ENCODE results near the gene LGR6. TPM values are rescaled to one million over a fixed set of nuclear protein-coding genes. Genes with fewer than 3 reads are reported as not detected.

Gene LGR6
- total and polyA plus RNA-seq, 2 of the 8 experiments (the other 6 are each of a cell fraction or from before 2014, with no cell fraction given), result 0.50 to 1.0 TPM

GRCh38 chr1:202248861-202249260 is 55.3 kb downstream of the LGR6 start:
- H3K79me2 ChIP-seq (ENCODE audit: control insufficient read depth in 1 of 2, insufficient read depth in 2 of 2, low read length in 2 of 2), result no peaks in the 10 kb centered on the region
- no peak overlapping the region for H2BK12ac ChIP-seq (ENCODE audit: low read depth, low read length)
- H4K8ac ChIP-seq (ENCODE audit: extremely low read depth, insufficient read depth, low read length), result no peak overlapping the region
- H3K23me2 ChIP-seq (ENCODE audit: low read depth, low read length), result no peaks in the 10 kb centered on the region; the same call in 1 of the 2 replicates
- DNase-seq (ENCODE audit: low read depth in 1 of 2, low spot score in 2 of 2), result no peak
- no peak overlapping the region for H4K91ac ChIP-seq (replicated peaks; ENCODE audit: insufficient read length, low read length)
- POLR2A ChIA-PET (ENCODE audit: partially characterized antibody), result no interaction called here
- H3K79me1 ChIP-seq (ENCODE audit: low read depth, low read length), result no peaks in the 10 kb centered on the region
- no peak overlapping the region for H2AK5ac ChIP-seq (ENCODE audit: low read depth, low read length)
- no peaks in the 10 kb centered on the region for H3K36me3 ChIP-seq (ENCODE audit: control insufficient read depth in 2 of 4, insufficient read depth in 4 of 4, low read length in 3 of 4)
- WGBS, 2 experiments (ENCODE audit: extremely low coverage in 1 of 2, insufficient coverage in 1 of 2, insufficient read length in 1 of 2, insufficient replicate concordance in 2 of 2, low coverage in 1 of 2, low lambda C conversion rate in 2 of 2, missing lambda C conversion rate in 1 of 2), result 91% methylated on average over 6 of the region's 6 CpGs; no CpG with 5 or more reads in 1 of the 2 experiments
- no peak overlapping the region for H3K27ac ChIP-seq (ENCODE audit: low read depth, low read length)
- no peak overlapping the region for H2BK5ac ChIP-seq (ENCODE audit: low read depth, low read length)
- no peak overlapping the region for H3K14ac ChIP-seq (ENCODE audit: insufficient read length)
- no peak overlapping the region for H2BK20ac ChIP-seq (ENCODE audit: low read length)
- H3K4me1 ChIP-seq (replicated peaks in 1 of 4; ENCODE audit: control insufficient read depth in 3 of 4, insufficient read depth in 4 of 4, low read length in 3 of 4), result peaks cover 4 to 6% (median 5%) of the 10 kb centered on the region in 4 experiments
- H2AFZ ChIP-seq (ENCODE audit: low read length), result no peak overlapping the region
- no peak overlapping the region for H4K5ac ChIP-seq (ENCODE audit: insufficient read length, low read depth, low read length)
- no peak overlapping the region for H3K18ac ChIP-seq (ENCODE audit: extremely low read depth, low read length)
- H3K4ac ChIP-seq (replicated peaks; ENCODE audit: insufficient read length, low read depth, low read length), result no peak overlapping the region
- no peak overlapping the region for H3K23ac ChIP-seq (ENCODE audit: insufficient read length)
- H2BK120ac ChIP-seq (replicated peaks; ENCODE audit: low read depth, low read length), result no peak overlapping the region
- FAIRE-seq, result no peak
- TF ChIP-seq CREB1 (IDR thresholded peaks at IDR 0.05) (no peak), NRF1 (IDR thresholded peaks at IDR 0.05; ENCODE audit: low read depth, low read length) (no peak), RFX5 (IDR thresholded peaks at IDR 0.05; ENCODE audit: borderline replicate concordance, low read depth, low read length) (no peak), TCF12 (IDR thresholded peaks at IDR 0.05; ENCODE audit: low read depth, low read length) (no peak), RNF2 (IDR thresholded peaks at IDR 0.05; ENCODE audit: borderline replicate concordance, low read depth, low read length, missing control alignments, poor library complexity, severe bottlenecking) (no peak), TBP (IDR thresholded peaks at IDR 0.05; ENCODE audit: low read depth, low read length) (no peak), TEAD4 (IDR thresholded peaks at IDR 0.05; ENCODE audit: low read depth, low read length) (no peak), KDM5A (IDR thresholded peaks at IDR 0.05; ENCODE audit: low read length) (no peak), GABPA (IDR thresholded peaks at IDR 0.05; ENCODE audit: borderline replicate concordance, insufficient read depth, low read length) (no peak), SIX5 (IDR thresholded peaks at IDR 0.05; ENCODE audit: low read depth, low read length) (no peak), EZH2 (IDR thresholded peaks at IDR 0.05; ENCODE audit: low read depth, low read length, severe bottlenecking) (no peak), CHD2 (IDR thresholded peaks at IDR 0.05; ENCODE audit: low read length) (no peak), SRF (IDR thresholded peaks at IDR 0.05; ENCODE audit: low read depth, low read length) (no peak), POLR2A (IDR thresholded peaks at IDR 0.05; ENCODE audit: control extremely low read depth in 1 of 2, low read depth in 2 of 2, low read length in 2 of 2) (no peak), HDAC6 (IDR thresholded peaks at IDR 0.05; ENCODE audit: low read depth, low read length) (no peak)
- no peak overlapping the region for H3K56ac ChIP-seq (replicated peaks; ENCODE audit: insufficient read length, low read depth, low read length)
- no peak overlapping the region for H3K9ac ChIP-seq (replicated peaks in 1 of 4; ENCODE audit: extremely low read depth in 1 of 4, low read depth in 3 of 4, low read length in 3 of 4)
- H3K4me3 ChIP-seq (ENCODE audit: extremely low read depth in 1 of 4, insufficient read depth in 2 of 4, low read depth in 3 of 4, low read length in 4 of 4), result no peak overlapping the region
- CTCF ChIA-PET (ENCODE audit: partially characterized antibody), result interaction anchor here (1.0 to 17.3 kb wide), 5 partner anchors 12 to 36 kb away, joined by 3 to 249 read pairs (median 10); no protein-coding TSS in a partner anchor
- no peaks in the 10 kb centered on the region; a peak in 2 of 7 replicates for H3K27me3 ChIP-seq (replicated peaks in 1 of 4; ENCODE audit: control insufficient read depth in 3 of 4, extremely low read depth in 1 of 4, insufficient read depth in 3 of 4, low read length in 3 of 4)
- no peak overlapping the region for H2BK15ac ChIP-seq (ENCODE audit: low read length)
- no peaks in the 10 kb centered on the region for H3K9me3 ChIP-seq (ENCODE audit: insufficient read depth in 2 of 2, low read depth in 1 of 2, low read length in 1 of 2)
- no peak overlapping the region for H3K4me2 ChIP-seq (ENCODE audit: insufficient read depth in 1 of 2, low read depth in 2 of 2, low read length in 2 of 2)
- no peaks in the 10 kb centered on the region for H4K20me1 ChIP-seq (replicated peaks in 1 of 2; ENCODE audit: control insufficient read depth in 1 of 2, insufficient read depth in 2 of 2, low read length in 2 of 2)
